Panc1 (cell line): ENCODE data around the gene TTC38. TPM values are rescaled to one million over a fixed set of nuclear protein-coding genes. Genes with fewer than 3 reads are reported as not detected.

ENCODE experiments used
- ATAC-seq: fragments of 200-7000 bp; cut with Tn5 transposase; 2 replicates; pipeline ENCODE4 v1.9.1; 2020; ENCODE audit warnings: mild to moderate bottlenecking, moderate library complexity
- BruUV-seq: library from RNA; stranded (reverse); fragments of 400-500 nt; replicated peaks from 2 replicates; lab custom pipeline; 2021; lab: Mats Ljungman, UMichigan
- CTCF ChIA-PET: fragments of 300-600 bp; sonication (Branson Sonifier 250); formaldehyde crosslinking; loops from one replicate; lab custom pipeline; 2022; ENCODE audit warnings: antibody characterized with exemption; lab: Charles Lee
- POLR2A ChIA-PET: fragments of 300-600 bp; sonication (Branson Sonifier 250); formaldehyde crosslinking; loops from one replicate; lab custom pipeline; 2022; ENCODE audit warnings: antibody characterized with exemption; lab: Charles Lee
- DNase-seq: peaks from one replicate; pipeline ENCODE4 v3.0.0-alpha.2; 2010; ENCODE audit warnings: low read depth, low spot score
- H3K27ac ChIP-seq: 2 replicates; pipeline ENCODE4 v1.5.1; 2011; ENCODE audit warnings: mild to moderate bottlenecking, low read length, inconsistent platforms
- H3K27me3 ChIP-seq: fragments of 200-500 bp; sonication (Bioruptor generic); 2 replicates; pipeline ENCODE4 v1.6.0; 2014; ENCODE audit warnings: low read length, inconsistent platforms; ENCODE audit not compliant: control insufficient read depth, insufficient read depth
- H3K36me3 ChIP-seq: fragments of 200-500 bp; sonication (Bioruptor generic); 2 replicates; pipeline ENCODE4 v1.5.1; 2014; ENCODE audit warnings: inconsistent platforms, mild to moderate bottlenecking, low read length, moderate library complexity; ENCODE audit not compliant: control insufficient read depth, insufficient read depth
- H3K4me1 ChIP-seq: 2 replicates; pipeline ENCODE4 v1.5.1; 2011; ENCODE audit warnings: inconsistent platforms, mild to moderate bottlenecking, low read length, moderate library complexity; ENCODE audit not compliant: control insufficient read depth, insufficient read depth
- H3K4me3 ChIP-seq, 2 experiments: 2 replicates each; pipeline ENCODE4 v1.5.1; 2011 to 2012; ENCODE audit warnings: low read depth in 2 of 2, low read length in 2 of 2, mild to moderate bottlenecking in 2 of 2, inconsistent platforms in 1 of 2, moderate library complexity in 1 of 2
- H3K9me3 ChIP-seq: fragments of 200-500 bp; sonication (Bioruptor generic); 2 replicates; pipeline ENCODE4 v1.5.1; 2014; ENCODE audit warnings: low read depth, mild to moderate bottlenecking, inconsistent platforms, low read length, moderate library complexity; ENCODE audit not compliant: control insufficient read depth, insufficient read depth
- POLR2AphosphoS5 ChIP-seq: IDR thresholded peaks from 2 replicates; pipeline ENCODE4 v1.6.1; 2012; ENCODE audit warnings: mild to moderate bottlenecking, low read depth, low read length, moderate library complexity
- SIN3A ChIP-seq: IDR thresholded peaks from 2 replicates; pipeline ENCODE4 v1.6.1; 2012; ENCODE audit warnings: low read depth, mild to moderate bottlenecking, low read length, moderate library complexity, borderline replicate concordance; ENCODE audit not compliant: insufficient read depth
- TCF7L2 ChIP-seq: IDR thresholded peaks from 2 replicates; pipeline ENCODE4 v1.6.1; 2011; ENCODE audit warnings: mild to moderate bottlenecking, low read depth, low read length, inconsistent platforms
- in situ Hi-C: cut with HindIII; loops from 2 replicates; pipeline ENCODE4 v1.10.0; 2016; ENCODE audit warnings: low sequenced_read_pairs, low pct_unique_long_range_greater_than_20kb
- intact Hi-C: fragments of 100-400 bp; cut with micrococcal nuclease; formaldehyde crosslinking; loops from one replicate; pipeline ENCODE4 v1.10.0; 2022; ENCODE audit not compliant: unreplicated experiment
- total RNA-seq: library from RNA; stranded (reverse); gene quantifications from one replicate; pipeline ENCODE4 v1.2.1, GENCODE V29; 2021; ENCODE audit not compliant: unreplicated experiment
- TF ChIP-seq, protein P1 (sequence below): fragments of 450-650 bp; IDR thresholded peaks from 2 replicates; pipeline ENCODE4 v1.5.1; 2017; ENCODE audit warnings: mild to moderate bottlenecking
- TF ChIP-seq, protein P2 (sequence below), 2 experiments: IDR thresholded peaks; 2 replicates each; pipeline ENCODE4 v1.6.1; 2011 to 2012; ENCODE audit warnings: low read depth in 2 of 2, control low read depth in 1 of 2, low read length in 1 of 2, mild to moderate bottlenecking in 1 of 2, moderate library complexity in 1 of 2; ENCODE audit not compliant: insufficient read depth in 1 of 2

The TTC38 gene
- total RNA-seq, 1 experiment from 2014 or later = 14.0 TPM

DNA sequence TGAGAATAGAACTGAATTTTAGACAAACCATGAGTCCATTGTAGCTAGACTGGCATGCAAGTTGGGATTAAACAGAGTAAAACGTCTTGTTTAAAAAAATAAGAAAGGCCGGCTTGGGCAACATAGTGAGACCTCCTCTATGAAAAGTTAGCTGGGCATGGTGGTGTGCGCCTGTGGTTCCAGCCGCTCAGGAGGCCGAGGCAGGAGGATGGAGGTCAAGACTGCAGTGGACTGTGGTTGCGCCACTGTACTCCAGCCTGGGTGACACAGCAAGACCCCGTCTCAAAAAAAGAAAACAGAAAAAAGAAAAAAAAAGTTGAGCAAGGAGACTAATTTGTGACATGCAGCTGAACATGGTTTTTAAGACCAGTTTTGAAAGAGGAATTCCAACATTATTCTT, 41.2 kb upstream of the TTC38 start:
- intact Hi-C loops = no loop called here
- CTCF ChIA-PET = no interaction called here
- no peak for DNase-seq
- no peak overlapping the region for H3K4me3 ChIP-seq
- ATAC-seq = no peak
- no peaks in the 10 kb centered on the region for H3K9me3 ChIP-seq
- H3K27ac ChIP-seq = no peak overlapping the region
- POLR2A ChIA-PET = no interaction called here
- TF ChIP-seq, protein P1, sequence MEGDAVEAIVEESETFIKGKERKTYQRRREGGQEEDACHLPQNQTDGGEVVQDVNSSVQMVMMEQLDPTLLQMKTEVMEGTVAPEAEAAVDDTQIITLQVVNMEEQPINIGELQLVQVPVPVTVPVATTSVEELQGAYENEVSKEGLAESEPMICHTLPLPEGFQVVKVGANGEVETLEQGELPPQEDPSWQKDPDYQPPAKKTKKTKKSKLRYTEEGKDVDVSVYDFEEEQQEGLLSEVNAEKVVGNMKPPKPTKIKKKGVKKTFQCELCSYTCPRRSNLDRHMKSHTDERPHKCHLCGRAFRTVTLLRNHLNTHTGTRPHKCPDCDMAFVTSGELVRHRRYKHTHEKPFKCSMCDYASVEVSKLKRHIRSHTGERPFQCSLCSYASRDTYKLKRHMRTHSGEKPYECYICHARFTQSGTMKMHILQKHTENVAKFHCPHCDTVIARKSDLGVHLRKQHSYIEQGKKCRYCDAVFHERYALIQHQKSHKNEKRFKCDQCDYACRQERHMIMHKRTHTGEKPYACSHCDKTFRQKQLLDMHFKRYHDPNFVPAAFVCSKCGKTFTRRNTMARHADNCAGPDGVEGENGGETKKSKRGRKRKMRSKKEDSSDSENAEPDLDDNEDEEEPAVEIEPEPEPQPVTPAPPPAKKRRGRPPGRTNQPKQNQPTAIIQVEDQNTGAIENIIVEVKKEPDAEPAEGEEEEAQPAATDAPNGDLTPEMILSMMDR = no peak
- TF ChIP-seq SIN3A (no peak), TCF7L2 (no peak), POLR2AphosphoS5 (no peak)
- TF ChIP-seq, protein P2, sequence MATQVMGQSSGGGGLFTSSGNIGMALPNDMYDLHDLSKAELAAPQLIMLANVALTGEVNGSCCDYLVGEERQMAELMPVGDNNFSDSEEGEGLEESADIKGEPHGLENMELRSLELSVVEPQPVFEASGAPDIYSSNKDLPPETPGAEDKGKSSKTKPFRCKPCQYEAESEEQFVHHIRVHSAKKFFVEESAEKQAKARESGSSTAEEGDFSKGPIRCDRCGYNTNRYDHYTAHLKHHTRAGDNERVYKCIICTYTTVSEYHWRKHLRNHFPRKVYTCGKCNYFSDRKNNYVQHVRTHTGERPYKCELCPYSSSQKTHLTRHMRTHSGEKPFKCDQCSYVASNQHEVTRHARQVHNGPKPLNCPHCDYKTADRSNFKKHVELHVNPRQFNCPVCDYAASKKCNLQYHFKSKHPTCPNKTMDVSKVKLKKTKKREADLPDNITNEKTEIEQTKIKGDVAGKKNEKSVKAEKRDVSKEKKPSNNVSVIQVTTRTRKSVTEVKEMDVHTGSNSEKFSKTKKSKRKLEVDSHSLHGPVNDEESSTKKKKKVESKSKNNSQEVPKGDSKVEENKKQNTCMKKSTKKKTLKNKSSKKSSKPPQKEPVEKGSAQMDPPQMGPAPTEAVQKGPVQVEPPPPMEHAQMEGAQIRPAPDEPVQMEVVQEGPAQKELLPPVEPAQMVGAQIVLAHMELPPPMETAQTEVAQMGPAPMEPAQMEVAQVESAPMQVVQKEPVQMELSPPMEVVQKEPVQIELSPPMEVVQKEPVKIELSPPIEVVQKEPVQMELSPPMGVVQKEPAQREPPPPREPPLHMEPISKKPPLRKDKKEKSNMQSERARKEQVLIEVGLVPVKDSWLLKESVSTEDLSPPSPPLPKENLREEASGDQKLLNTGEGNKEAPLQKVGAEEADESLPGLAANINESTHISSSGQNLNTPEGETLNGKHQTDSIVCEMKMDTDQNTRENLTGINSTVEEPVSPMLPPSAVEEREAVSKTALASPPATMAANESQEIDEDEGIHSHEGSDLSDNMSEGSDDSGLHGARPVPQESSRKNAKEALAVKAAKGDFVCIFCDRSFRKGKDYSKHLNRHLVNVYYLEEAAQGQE (IDR thresholded peaks at IDR 0.05; ENCODE audit: insufficient read depth in 1 of 2, low read depth in 2 of 2, low read length in 1 of 2) = no peak
- H3K27me3 ChIP-seq = no peaks in the 10 kb centered on the region
- H3K4me1 ChIP-seq = no peaks in the 10 kb centered on the region
- no TSS peak for BruUV-seq
- H3K36me3 ChIP-seq = no peaks in the 10 kb centered on the region
- in situ Hi-C loops = no loop called here

DNA sequence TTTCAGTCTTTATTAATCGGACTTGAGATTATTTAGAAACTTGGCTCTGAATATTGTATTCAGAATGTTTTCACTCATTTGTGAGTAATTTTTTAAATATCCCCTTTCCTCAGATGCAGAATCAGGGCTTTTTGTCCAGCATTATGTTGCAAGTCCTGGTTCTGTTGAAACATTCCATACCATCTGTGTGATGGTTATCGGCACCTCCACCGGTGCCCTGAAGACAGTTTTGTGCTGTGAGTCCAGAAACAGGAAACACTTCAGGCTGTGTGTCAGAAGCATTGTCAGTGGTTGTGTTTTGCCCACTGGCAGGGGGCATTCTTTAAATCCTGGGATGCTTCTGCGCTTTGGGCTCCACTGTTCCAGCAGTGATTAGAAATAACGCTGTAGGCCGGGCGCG, 38.1 kb upstream of the TTC38 start:
- POLR2A ChIA-PET = no interaction called here
- in situ Hi-C loops = no loop called here

More for the DNA sequence above, 38.1 kb upstream of the TTC38 start:
- ATAC-seq = no peak
- Histone ChIP-seq H3K36me3 (no peaks in the 10 kb centered on the region), H3K9me3 (no peaks in the 10 kb centered on the region), H3K4me3 (no peak overlapping the region), H3K27me3 (no peaks in the 10 kb centered on the region), H3K4me1 (no peaks in the 10 kb centered on the region; the same call in 1 of the 2 replicates), H3K27ac (no peak overlapping the region)
- DNase-seq = no peak
- no TSS peak for BruUV-seq
- TF ChIP-seq POLR2AphosphoS5 = no peak
- TF ChIP-seq, protein P2 (IDR thresholded peaks at IDR 0.05; ENCODE audit: insufficient read depth in 1 of 2, low read depth in 2 of 2, low read length in 1 of 2) = no peak
- TF ChIP-seq, protein P1 = no peak
- no peak for TF ChIP-seq TCF7L2
- intact Hi-C loops = no loop called here
- CTCF ChIA-PET = interaction anchor here (0.7 kb wide), 1 partner anchor 601 kb away, joined by 3 read pairs; no protein-coding TSS in a partner anchor
